GM10248 (cell line): ENCODE results near the gene NATD1.

Experiments used
- CTCF ChIA-PET: fragments of 300-600 bp; sonication (Branson Sonifier 250); formaldehyde crosslinking; extraction: SDS; loops from one replicate; lab custom pipeline; 2021; ENCODE audit warnings: antibody characterized with exemption; lab: Yijun Ruan, JAX
- POLR2A ChIA-PET: fragments of 350-650 bp; sonication (Branson Sonifier 250); formaldehyde crosslinking; extraction: SDS; loops from one replicate; lab custom pipeline; 2020; ENCODE audit warnings: antibody characterized with exemption; lab: Yijun Ruan, JAX
- DNase-seq: peaks from one replicate; pipeline ENCODE4 v3.0.0; 2012; ENCODE audit errors: extremely low spot score
- CTCF ChIP-seq: IDR thresholded peaks from 2 replicates; pipeline ENCODE4 v1.5.1; 2012; ENCODE audit warnings: mild to moderate bottlenecking, low read depth; ENCODE audit errors: extremely low read depth, missing control alignments, control extremely low read depth

Gene NATD1

DNA sequence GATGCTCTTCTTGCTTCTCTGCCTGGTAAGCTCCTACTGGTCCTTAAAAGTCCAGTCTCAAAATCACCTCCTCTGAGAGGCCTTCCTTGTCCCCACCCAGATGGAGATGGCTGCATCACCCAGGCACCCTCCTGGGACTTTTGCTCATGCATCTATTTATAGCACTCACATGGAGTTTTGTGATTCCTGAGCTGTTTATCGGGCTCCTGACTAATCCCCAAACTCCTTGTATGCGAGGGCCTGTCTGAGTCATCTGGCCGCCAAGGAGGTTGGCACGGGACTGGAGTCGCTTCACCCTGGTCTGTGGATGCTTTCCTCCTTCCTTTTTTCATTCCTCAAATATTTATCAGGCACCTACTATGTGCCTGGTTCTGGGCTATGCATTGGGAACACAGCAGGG lies 29.0 kb upstream of the NATD1 start:
- TF ChIP-seq CTCF: no peak
- CTCF ChIA-PET: interaction anchor here (1.0 kb wide), 1 partner anchor 230 kb away, joined by 4 read pairs; no protein-coding TSS in a partner anchor
- POLR2A ChIA-PET: no interaction called here
- no peak for DNase-seq

DNA sequence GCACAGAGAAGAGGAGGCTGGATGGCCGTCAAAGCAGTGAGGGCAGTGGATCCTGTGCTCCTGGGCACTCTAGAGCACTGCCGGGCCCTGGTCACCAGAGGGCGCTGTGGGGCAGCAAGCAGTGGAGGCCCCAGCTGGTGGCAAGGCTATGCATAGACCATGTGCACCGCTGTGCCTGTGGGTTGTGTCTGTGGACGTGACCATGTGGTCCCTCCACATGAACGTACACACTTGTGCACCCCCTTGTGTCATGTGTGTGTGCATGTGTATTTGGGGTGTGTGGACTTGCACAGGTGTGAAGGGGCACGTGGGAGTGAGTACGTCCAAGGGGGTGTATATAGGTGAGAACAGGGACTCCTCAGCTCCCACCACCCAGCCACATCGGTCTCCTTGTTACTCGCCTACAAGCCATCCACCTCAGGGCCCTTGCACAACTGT lies 26.9 kb upstream of the NATD1 start:
- DNase-seq: peak; percentile 88
- peak; percentile 99 for TF ChIP-seq CTCF
- POLR2A ChIA-PET: interaction anchor here (0.5 kb wide), 1 partner anchor 30 kb away, joined by 3 read pairs; no protein-coding TSS in a partner anchor
- CTCF ChIA-PET: interaction anchor here (0.8 to 3.3 kb wide), 18 partner anchors 10 to 247 kb away, joined by 3 to 31 read pairs (median 5); no protein-coding TSS in a partner anchor

- CTCF ChIA-PET: interaction anchor here (0.6 to 4.8 kb wide), 19 partner anchors 7 to 246 kb away, joined by 3 to 36 read pairs (median 5); no protein-coding TSS in a partner anchor
- TF ChIP-seq CTCF: no peak
- no peak for DNase-seq
- POLR2A ChIA-PET: interaction anchor here (0.5 kb wide), 1 partner anchor 30 kb away, joined by 3 read pairs; no protein-coding TSS in a partner anchor
Observed at GRCh38 chr17:21279582-21279981, 26.4 kb upstream of the NATD1 start.

DNA sequence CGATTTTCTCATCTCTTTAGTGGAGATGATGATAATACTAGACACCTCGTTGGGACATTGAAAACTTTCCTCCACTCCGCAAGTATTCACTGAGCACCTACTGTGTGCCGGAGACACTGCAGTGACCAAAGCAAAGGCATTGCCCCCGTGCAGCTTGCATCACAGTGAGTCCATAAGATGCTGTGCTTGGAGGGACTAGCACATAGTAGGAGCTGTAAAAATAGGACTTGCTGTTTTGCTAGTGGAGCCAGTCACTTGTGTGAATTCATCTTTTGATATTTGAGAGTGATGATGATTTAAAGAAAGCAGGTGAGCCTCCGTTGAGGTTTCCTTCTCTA lies 26.0 kb upstream of the NATD1 start:
- TF ChIP-seq CTCF: no peak
- DNase-seq: no peak
- ChIA-PET POLR2A (no interaction called here), CTCF (interaction anchor here (0.6 to 4.8 kb wide), 17 partner anchors 8 to 246 kb away, joined by 3 to 36 read pairs (median 6); no protein-coding TSS in a partner anchor)

- no peak for DNase-seq
- TF ChIP-seq CTCF: no peak
- ChIA-PET POLR2A (interaction anchor here (0.6 kb wide), 2 partner anchors 205 to 239 kb away, joined by 3 to 5 read pairs; no protein-coding TSS in a partner anchor), CTCF (interaction anchor here (0.8 to 4.8 kb wide), 12 partner anchors 8 to 245 kb away, joined by 3 to 36 read pairs (median 7); no protein-coding TSS in a partner anchor)
Observed at GRCh38 chr17:21278450-21279197, 25.4 kb upstream of the NATD1 start.

DNA sequence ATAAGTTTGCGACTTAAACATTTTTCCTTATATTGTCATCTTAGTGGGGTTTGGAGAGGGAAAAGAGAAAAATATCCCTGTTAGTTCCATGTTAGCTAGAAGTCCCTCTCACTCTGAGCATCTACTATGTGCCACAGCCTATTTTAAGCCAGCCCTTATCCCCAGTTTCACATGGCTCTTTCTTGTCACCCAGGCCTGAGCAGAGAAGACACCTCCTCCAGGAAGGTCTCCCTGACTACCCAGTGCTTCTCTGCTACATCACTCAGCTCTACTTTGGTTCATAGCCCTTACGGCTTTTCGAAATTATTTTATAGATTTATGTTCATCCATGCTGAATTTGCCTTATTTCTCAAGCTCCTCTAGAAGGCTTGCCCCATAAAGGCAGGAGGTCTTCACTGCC lies 24.1 kb upstream of the NATD1 start:
- DNase-seq: no peak
- no peak for TF ChIP-seq CTCF
- POLR2A ChIA-PET: no interaction called here
- CTCF ChIA-PET: interaction anchor here (1.0 to 4.8 kb wide), 6 partner anchors 9 to 235 kb away, joined by 3 to 36 read pairs (median 4); no protein-coding TSS in a partner anchor
